PFSK-1 (cell line): Measurements from ENCODE around the gene SDHA.

Experiments used
- TAF1 ChIP-seq: IDR thresholded peaks from 2 replicates; pipeline ENCODE4 v1.6.1; 2012; ENCODE audit warnings: low read length, control low read depth, borderline replicate concordance; ENCODE audit not compliant: insufficient read depth
- TF ChIP-seq, protein P1 (sequence below), 2 experiments: IDR thresholded peaks; 2 replicates each; pipeline versions ENCODE4 v1.6.1 to v1.8.0; 2011 to 2012; ENCODE audit warnings: low read depth in 2 of 2, low read length in 2 of 2, control low read depth in 1 of 2, inconsistent platforms in 1 of 2, mild to moderate bottlenecking in 1 of 2, moderate library complexity in 1 of 2; ENCODE audit not compliant: insufficient read depth in 1 of 2

DNA sequence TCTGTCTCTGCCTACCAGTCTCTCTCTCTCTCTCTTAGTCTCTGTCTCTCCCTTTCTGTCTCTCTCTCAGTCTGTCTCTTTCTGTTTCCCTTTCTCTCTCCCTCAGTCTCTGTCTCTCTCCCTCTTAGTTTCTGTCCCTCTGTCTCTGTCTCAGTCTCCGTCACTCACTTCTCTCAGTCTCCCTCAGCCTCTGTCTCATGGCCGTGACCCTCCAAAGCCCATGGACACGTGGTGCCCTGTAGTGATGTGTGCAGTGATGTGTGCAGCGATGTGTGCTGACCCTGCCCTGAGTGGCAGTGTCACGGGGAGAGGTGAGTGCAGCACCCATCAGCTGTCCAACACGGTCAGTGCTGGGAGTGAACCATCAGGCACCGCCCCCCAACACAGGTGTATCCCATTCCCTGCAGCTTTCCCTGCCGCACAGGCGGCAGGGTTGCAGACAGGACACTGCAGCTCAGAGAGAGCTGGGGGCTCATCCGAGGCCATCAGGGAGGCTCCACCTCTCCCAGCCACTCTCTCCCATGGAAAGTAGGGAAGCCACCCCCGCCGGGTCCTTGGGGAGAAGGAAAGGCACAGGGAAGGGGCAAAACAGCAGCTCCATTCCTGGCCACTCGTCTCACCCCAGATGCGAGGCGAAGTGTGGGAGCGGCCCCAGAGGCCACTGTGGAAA is 27.6 kb upstream of the SDHA start:
- TF ChIP-seq TAF1: no peak
- TF ChIP-seq, protein P1, sequence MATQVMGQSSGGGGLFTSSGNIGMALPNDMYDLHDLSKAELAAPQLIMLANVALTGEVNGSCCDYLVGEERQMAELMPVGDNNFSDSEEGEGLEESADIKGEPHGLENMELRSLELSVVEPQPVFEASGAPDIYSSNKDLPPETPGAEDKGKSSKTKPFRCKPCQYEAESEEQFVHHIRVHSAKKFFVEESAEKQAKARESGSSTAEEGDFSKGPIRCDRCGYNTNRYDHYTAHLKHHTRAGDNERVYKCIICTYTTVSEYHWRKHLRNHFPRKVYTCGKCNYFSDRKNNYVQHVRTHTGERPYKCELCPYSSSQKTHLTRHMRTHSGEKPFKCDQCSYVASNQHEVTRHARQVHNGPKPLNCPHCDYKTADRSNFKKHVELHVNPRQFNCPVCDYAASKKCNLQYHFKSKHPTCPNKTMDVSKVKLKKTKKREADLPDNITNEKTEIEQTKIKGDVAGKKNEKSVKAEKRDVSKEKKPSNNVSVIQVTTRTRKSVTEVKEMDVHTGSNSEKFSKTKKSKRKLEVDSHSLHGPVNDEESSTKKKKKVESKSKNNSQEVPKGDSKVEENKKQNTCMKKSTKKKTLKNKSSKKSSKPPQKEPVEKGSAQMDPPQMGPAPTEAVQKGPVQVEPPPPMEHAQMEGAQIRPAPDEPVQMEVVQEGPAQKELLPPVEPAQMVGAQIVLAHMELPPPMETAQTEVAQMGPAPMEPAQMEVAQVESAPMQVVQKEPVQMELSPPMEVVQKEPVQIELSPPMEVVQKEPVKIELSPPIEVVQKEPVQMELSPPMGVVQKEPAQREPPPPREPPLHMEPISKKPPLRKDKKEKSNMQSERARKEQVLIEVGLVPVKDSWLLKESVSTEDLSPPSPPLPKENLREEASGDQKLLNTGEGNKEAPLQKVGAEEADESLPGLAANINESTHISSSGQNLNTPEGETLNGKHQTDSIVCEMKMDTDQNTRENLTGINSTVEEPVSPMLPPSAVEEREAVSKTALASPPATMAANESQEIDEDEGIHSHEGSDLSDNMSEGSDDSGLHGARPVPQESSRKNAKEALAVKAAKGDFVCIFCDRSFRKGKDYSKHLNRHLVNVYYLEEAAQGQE (IDR thresholded peaks at IDR 0.05; ENCODE audit: insufficient read depth in 1 of 2, low read depth in 2 of 2, low read length in 2 of 2): no peak
